Measurements from ENCODE around the gene BAZ1B. TPM values are rescaled to one million over a fixed set of nuclear protein-coding genes. Genes with fewer than 3 reads are reported as not detected.
A peak's percentile ranks its signal among the peaks of the same experiment; 100 is the strongest.
"Not testable (repeated sequence)": the region's sequence is repeated elsewhere in the genome, so short reads cannot be mapped to it uniquely, and the experiment has no call there.

The BAZ1B gene
- total RNA-seq, 2 donors from 2014 or later: 76.0 to 90.8 TPM

GRCh38 chr7:73555411-73555982, 33.4 kb upstream of the BAZ1B start:
- peak overlapping the region; percentile 38 to 92 for H3K27ac Mint-ChIP-seq
- H3K9me3 Mint-ChIP-seq: no peaks in the 10 kb centered on the region
- peaks cover 14 to 20% of the 10 kb centered on the region in 2 donors for H3K36me3 Mint-ChIP-seq
- DNase-seq (ENCODE audit: low spot score in 2 of 2): no peak
- ATAC-seq: no peak

GRCh38 chr7:73550093-73550492, 28.0 kb upstream of the BAZ1B start:
- not testable (repeated sequence) for DNase-seq (ENCODE audit: low spot score in 2 of 2); H3K9me3 Mint-ChIP-seq; ATAC-seq; H3K27ac Mint-ChIP-seq
- peaks cover 5 to 11% of the 10 kb centered on the region in 2 donors for H3K36me3 Mint-ChIP-seq

- no peak for DNase-seq (ENCODE audit: low spot score in 2 of 2)
- Mint-ChIP-seq H3K27ac (peak overlapping the region; percentile 24 to 52), H3K9me3 (no peaks in the 10 kb centered on the region), H3K36me3 (peaks cover 0 to 10% of the 10 kb centered on the region in 2 donors)
- no peak for ATAC-seq
Observed at GRCh38 chr7:73549176-73549575, 27.1 kb upstream of the BAZ1B start.

DNA sequence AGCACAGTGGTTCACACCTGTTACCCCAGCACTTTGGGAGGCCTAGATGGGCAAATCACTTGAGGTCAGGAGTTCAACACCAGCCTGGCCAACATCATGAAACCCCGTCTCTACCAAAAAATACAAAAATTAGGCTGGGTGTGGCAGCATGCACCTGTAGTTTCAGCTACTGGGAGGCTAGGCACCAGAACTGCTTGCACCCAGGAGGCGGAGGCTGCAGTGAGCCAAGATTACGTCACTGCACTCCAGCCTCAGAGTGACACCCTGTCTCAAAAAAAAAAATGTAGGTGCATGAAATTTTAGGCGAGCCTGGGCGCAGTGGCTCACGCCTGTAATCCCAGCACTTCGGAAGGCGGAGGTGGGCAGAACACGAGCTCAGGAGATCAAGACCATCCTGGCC, 25.7 kb upstream of the BAZ1B start:
- Mint-ChIP-seq H3K36me3 (peaks cover 0 to 10% of the 10 kb centered on the region in 2 donors), H3K9me3 (no peaks in the 10 kb centered on the region), H3K27ac (peak overlapping the region; percentile 51 to 79)
- no peak for ATAC-seq
- no peak for DNase-seq (ENCODE audit: low spot score in 2 of 2)

- Mint-ChIP-seq H3K36me3 (peaks cover 0 to 5% of the 10 kb centered on the region in 2 donors), H3K9me3 (no peaks in the 10 kb centered on the region), H3K27ac (no peak overlapping the region)
- ATAC-seq: no peak
- DNase-seq (ENCODE audit: low spot score in 2 of 2): no peak
Observed at GRCh38 chr7:73544678-73545077, 22.6 kb upstream of the BAZ1B start.

DNA sequence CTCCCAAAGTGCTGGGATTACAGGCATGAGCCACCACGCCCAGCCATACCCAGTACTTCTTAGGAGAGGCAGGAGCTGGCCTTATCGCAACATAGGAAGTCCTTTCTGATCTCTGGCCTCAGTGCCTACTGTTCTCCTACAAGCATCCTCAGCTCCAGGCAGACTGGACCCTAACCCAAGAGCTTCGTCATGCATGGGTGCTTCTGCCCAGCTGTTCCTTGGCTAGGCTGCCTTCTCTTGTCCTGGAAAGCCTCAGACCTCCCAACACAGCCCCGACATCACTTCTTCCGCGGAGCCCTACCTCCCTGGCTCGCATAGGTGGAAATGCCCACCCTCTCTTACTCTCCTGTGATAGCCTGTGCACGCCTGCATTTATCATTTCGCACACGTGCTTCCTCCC, 19.6 kb upstream of the BAZ1B start:
- DNase-seq (ENCODE audit: low spot score in 2 of 2): no peak
- no peaks in the 10 kb centered on the region for H3K9me3 Mint-ChIP-seq
- peaks cover 5 to 6% of the 10 kb centered on the region in 2 donors for H3K36me3 Mint-ChIP-seq
- no peak overlapping the region for H3K27ac Mint-ChIP-seq
- no peak for ATAC-seq

- peaks cover 5 to 8% of the 10 kb centered on the region in 2 donors for H3K36me3 Mint-ChIP-seq
- ATAC-seq (no peak), DNase-seq (ENCODE audit: low spot score in 2 of 2) (no peak)
- H3K27ac Mint-ChIP-seq: peak overlapping the region in 1 of 2 donors; percentile 60
- H3K9me3 Mint-ChIP-seq: no peaks in the 10 kb centered on the region
Observed at GRCh38 chr7:73539709-73540108, 17.6 kb upstream of the BAZ1B start.

DNA sequence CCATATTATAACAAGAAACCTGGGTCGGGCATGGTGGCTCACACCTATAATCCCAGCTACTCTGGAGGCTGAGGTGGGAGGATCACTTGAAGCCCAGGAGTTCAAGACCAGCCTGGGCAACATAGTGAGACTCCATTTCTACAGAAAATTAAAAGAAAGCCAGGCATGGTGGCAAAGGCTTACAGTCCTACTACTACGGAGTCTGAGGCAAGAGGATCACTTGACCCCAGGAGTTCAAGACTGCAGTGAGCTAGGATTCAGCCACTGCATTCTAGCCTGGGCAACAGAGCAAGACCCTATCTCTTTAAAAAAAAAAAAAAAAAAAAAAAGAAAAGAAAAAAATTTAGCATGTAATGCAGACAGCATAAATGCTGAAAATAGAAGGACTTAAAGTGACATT, 16.4 kb upstream of the BAZ1B start:
- not testable (repeated sequence) for H3K9me3 Mint-ChIP-seq; DNase-seq (ENCODE audit: low spot score in 2 of 2); H3K36me3 Mint-ChIP-seq; ATAC-seq
- peak overlapping the region; percentile 31 to 43 for H3K27ac Mint-ChIP-seq

- Mint-ChIP-seq H3K27ac (no peak overlapping the region), H3K36me3 (peaks cover 5 to 8% of the 10 kb centered on the region in 2 donors), H3K9me3 (no peaks in the 10 kb centered on the region)
- no peak for ATAC-seq
- no peak for DNase-seq (ENCODE audit: low spot score in 2 of 2)
Observed at GRCh38 chr7:73537051-73537450, 15.0 kb upstream of the BAZ1B start.

DNA sequence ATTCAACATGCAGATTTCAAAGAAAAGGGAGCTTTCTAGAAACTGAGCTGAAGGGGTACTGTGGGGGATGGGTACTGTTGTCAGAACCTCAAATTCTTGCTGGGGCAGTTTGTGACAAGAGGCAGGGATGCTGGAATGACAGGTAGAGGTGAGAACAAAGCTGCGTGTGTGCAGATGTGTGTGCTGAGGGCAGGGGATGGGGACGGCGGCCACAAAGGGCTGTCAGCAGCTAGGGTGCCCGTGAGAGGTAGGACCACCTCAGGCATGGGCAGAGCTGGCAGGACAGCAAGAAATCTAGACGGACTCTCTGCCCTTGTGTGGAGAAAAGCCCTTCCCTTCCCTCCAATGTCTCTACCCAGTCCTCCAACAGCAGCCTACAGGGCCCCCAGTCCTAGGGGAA, 14.4 kb upstream of the BAZ1B start:
- DNase-seq (ENCODE audit: low spot score in 2 of 2): no peak
- Mint-ChIP-seq H3K9me3 (no peaks in the 10 kb centered on the region), H3K36me3 (peaks cover 5 to 8% of the 10 kb centered on the region in 2 donors), H3K27ac (peak overlapping the region in 1 of 2 donors; percentile 32)
- ATAC-seq: no peak

DNA sequence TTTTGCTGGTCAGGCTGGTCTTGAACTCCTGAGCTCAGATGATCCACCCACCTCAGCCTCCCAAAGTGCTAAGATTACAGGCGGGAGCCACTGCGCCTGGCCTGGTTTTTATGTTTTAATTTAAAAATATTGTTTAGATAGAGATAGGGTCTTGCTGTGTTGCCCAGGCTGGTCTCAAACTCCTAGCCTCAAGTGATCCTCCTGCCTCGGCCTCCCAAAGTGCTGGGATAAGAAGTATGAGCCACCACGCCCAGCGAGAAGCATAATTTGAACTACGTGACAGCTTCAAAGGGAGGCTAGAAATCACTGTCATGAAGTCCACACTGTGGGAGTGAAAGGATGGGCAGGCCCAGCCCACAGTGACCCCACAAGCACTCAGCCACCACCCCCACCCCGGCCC, 13.8 kb upstream of the BAZ1B start:
- not testable (repeated sequence) for ATAC-seq; H3K36me3 Mint-ChIP-seq; H3K9me3 Mint-ChIP-seq; DNase-seq (ENCODE audit: low spot score in 2 of 2); H3K27ac Mint-ChIP-seq

DNA sequence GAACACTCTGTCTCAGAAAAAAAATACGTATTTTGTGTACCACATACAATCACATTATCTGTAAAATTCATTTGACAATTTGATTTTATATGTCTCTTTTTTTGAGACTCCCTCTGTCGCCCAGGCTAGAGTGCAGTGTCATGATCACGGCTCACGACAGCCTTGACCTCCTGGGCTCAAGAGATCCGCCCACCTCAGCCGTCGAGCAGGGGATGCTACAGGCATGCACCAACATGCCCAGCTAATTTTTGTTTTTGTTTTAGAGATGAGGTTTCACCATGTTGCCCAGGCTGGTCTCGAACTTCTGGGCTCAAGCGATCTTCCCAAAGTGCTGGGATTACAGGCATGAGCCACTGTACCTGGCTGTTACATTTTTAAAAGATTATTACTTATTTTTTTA, 11.6 kb upstream of the BAZ1B start:
- ATAC-seq (no peak), DNase-seq (ENCODE audit: low spot score in 2 of 2) (no peak)
- H3K36me3 Mint-ChIP-seq: peaks cover 5 to 8% of the 10 kb centered on the region in 2 donors
- H3K9me3 Mint-ChIP-seq: no peaks in the 10 kb centered on the region
- no peak overlapping the region for H3K27ac Mint-ChIP-seq

GRCh38 chr7:73532224-73532623, 10.1 kb upstream of the BAZ1B start:
- H3K9me3 Mint-ChIP-seq: no peaks in the 10 kb centered on the region
- ATAC-seq (no peak), DNase-seq (ENCODE audit: low spot score in 2 of 2) (no peak)
- H3K27ac Mint-ChIP-seq: peak overlapping the region; percentile 5 to 53
- H3K36me3 Mint-ChIP-seq: peaks cover 5 to 7% of the 10 kb centered on the region in 2 donors

- Mint-ChIP-seq H3K9me3 (no peaks in the 10 kb centered on the region), H3K36me3 (no peaks in the 10 kb centered on the region), H3K27ac (no peak overlapping the region)
- DNase-seq (ENCODE audit: low spot score in 2 of 2) (no peak), ATAC-seq (no peak)
Observed at GRCh38 chr7:73530800-73531199, 8.7 kb upstream of the BAZ1B start.

DNA sequence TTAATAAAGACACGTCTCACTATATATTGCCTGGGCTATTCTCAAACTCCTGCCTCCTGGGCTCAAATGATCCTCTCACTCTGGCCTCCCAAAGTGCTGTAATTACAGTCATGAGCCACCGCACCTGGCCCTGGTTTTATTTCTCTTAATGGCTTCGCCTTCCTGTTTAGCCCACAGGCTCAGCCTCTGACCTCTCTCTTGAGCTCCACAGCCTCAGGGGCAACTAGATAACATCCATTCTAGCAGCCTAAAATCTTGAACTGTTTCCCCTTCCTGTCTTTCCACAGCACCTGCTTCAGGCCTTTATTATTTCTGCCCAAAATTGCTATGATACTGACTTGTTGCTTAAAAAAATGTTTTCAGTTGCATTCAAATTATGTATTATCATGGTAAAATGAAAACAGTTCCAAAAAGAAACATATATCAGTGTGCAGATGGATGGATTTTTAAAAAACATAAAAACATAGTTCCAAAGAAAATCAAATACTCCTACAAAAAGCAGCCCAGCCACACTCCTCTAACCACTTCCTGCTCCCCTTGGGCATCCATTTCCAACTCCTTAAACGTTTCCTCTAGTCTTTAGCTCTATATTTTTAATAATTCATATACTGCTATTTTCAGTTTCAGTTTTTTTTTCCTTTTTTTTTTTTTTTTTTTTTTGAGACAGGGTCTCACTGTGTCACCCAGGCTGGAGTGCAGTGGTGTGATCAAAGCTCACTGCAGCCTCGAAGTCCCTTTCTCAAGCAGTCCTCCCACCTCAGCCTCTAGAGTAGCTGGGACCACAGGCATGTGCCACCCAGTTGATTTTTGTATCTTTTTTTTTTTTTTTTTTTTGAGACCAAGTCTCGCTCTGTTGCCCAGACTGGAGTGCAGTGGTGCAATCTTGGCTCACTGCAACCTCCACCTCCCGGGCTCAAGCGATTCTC, 5.1 kb upstream of the BAZ1B start:
- no peak for DNase-seq (ENCODE audit: low spot score in 2 of 2)
- Mint-ChIP-seq H3K27ac (peak overlapping the region; percentile 84 to 88), H3K9me3 (no peaks in the 10 kb centered on the region), H3K36me3 (no peaks in the 10 kb centered on the region)
- ATAC-seq: no peak

- not testable (repeated sequence) for DNase-seq (ENCODE audit: low spot score in 2 of 2); H3K36me3 Mint-ChIP-seq; H3K9me3 Mint-ChIP-seq; ATAC-seq
- peak overlapping the region in 1 of 2 donors; percentile 72 for H3K27ac Mint-ChIP-seq
Observed at GRCh38 chr7:73526158-73526494, 4.0 kb upstream of the BAZ1B start.

GRCh38 chr7:73521636-73522104, 423 bp downstream of the BAZ1B start:
- H3K36me3 Mint-ChIP-seq: peaks cover 30 to 40% of the 10 kb centered on the region in 2 donors

More at GRCh38 chr7:73521636-73522104, 423 bp downstream of the BAZ1B start:
- Mint-ChIP-seq H3K27ac (peak overlapping the region in 1 of 2 donors; percentile 88), H3K9me3 (no peaks in the 10 kb centered on the region)
- ATAC-seq: peak; percentile 53 to 56
- peak in 1 of 2 donors; percentile 59 for DNase-seq (ENCODE audit: low spot score in 2 of 2)

Data from activated naive CD4-positive, alpha-beta T cell treated with anti-CD3 and anti-CD28 coated beads, Interleukin-2, amount 50 U/mL, for 72 hours (primary cell).